GM12878 (cell line): ENCODE data around the gene PSAT1. TPM values are rescaled to one million over a fixed set of nuclear protein-coding genes. Genes with fewer than 3 reads are reported as not detected.

Experiments
- ATAC-seq: fragments of 200-7000 bp; cut with Tn5 transposase; 3 replicates; pipeline ENCODE4 v1.9.1; 2020; ENCODE audit warnings: mild to moderate bottlenecking, moderate library complexity
- BruUV-seq: library from RNA; stranded (reverse); fragments of 400-500 nt; replicated peaks from 2 replicates; lab custom pipeline; 2021; lab: Mats Ljungman, UMichigan
- CTCF ChIA-PET: fragments of 300-600 bp; sonication (Branson Sonifier 250); formaldehyde crosslinking; extraction: SDS; loops from one replicate; lab custom pipeline; 2021; ENCODE audit warnings: inconsistent platforms; lab: Yijun Ruan, JAX
- POLR2A ChIA-PET: fragments of 350-600 bp; formaldehyde crosslinking; extraction: SDS; loops from one replicate; lab custom pipeline; 2021; ENCODE audit warnings: inconsistent platforms; lab: Charles Lee
- RAD21 ChIA-PET: fragments of 300-600 bp; sonication (Branson Sonifier 250); formaldehyde crosslinking; loops from one replicate; lab custom pipeline; 2023; ENCODE audit warnings: antibody characterized with exemption; ENCODE audit not compliant: unreplicated experiment; lab: Charles Lee
- SMC1A ChIA-PET: fragments of 300-600 bp; sonication (Branson Sonifier 250); formaldehyde crosslinking; loops from one replicate; lab custom pipeline; 2023; ENCODE audit not compliant: unreplicated experiment, uncharacterized antibody; lab: Charles Lee
- DNase-seq: peaks from one replicate; pipeline ENCODE4 v3.0.0-alpha.2; 2011; ENCODE audit warnings: low read depth, low spot score
- FAIRE-seq: peaks from 3 replicates; lab custom pipeline; 2011; peaks lifted over from hg19 to GRCh38; lab: Jason Lieb, UNC
- H2AFZ ChIP-seq: 2 replicates; pipeline ENCODE4 v1.6.0; 2011; ENCODE audit warnings: low read depth, low read length, control low read depth; ENCODE audit not compliant: control insufficient read depth
- H3K27ac ChIP-seq: 2 replicates; pipeline ENCODE4 v1.5.1; 2011; ENCODE audit warnings: control low read depth; ENCODE audit not compliant: control insufficient read depth, insufficient read depth
- H3K27me3 ChIP-seq, 2 experiments: replicated peaks in 1 of 2; 2 replicates each; pipeline versions ENCODE4 v1.6.0 to v1.6.1; 2011; ENCODE audit warnings: low read length in 1 of 2; ENCODE audit not compliant: control insufficient read depth in 2 of 2, insufficient read depth in 2 of 2
- H3K36me3 ChIP-seq, 2 experiments: 2 replicates each; pipeline ENCODE4 v1.5.1; 2011; ENCODE audit warnings: low read length in 1 of 2; ENCODE audit not compliant: control insufficient read depth in 2 of 2, insufficient read depth in 2 of 2
- H3K4me1 ChIP-seq: 2 replicates; pipeline ENCODE4 v1.6.1; 2011; ENCODE audit warnings: mild to moderate bottlenecking, low read length, moderate library complexity, mixed read lengths; ENCODE audit not compliant: control insufficient read depth, insufficient read depth
- H3K4me2 ChIP-seq: 2 replicates; pipeline ENCODE4 v1.6.0; 2011; ENCODE audit warnings: control low read depth; ENCODE audit not compliant: control insufficient read depth, insufficient read depth
- H3K4me3 ChIP-seq: fragments of 200-600 bp; sonication (generic); 2 replicates; pipeline ENCODE4 v1.5.1; 2016
- H3K79me2 ChIP-seq: 2 replicates; pipeline ENCODE4 v1.6.0; 2011; ENCODE audit warnings: low read length; ENCODE audit not compliant: control insufficient read depth, insufficient read depth
- H3K9ac ChIP-seq: 2 replicates; pipeline ENCODE4 v1.8.0; 2011; ENCODE audit warnings: low read length, control low read depth, mixed read lengths; ENCODE audit not compliant: control insufficient read depth, insufficient read depth
- H3K9me3 ChIP-seq: replicated peaks from 3 replicates; pipeline ENCODE4 v1.5.1; 2011; ENCODE audit warnings: mild to moderate bottlenecking, low read length; ENCODE audit not compliant: control insufficient read depth, insufficient read depth
- H4K20me1 ChIP-seq: 2 replicates; pipeline ENCODE4 v1.6.0; 2011; ENCODE audit not compliant: control insufficient read depth, insufficient read depth
- BCLAF1 ChIP-seq: fragments of 450-650 bp; IDR thresholded peaks from 2 replicates; pipeline ENCODE4 v1.6.1; 2017; ENCODE audit warnings: antibody characterized with exemption, mild to moderate bottlenecking, moderate library complexity
- CBX3 ChIP-seq: fragments of 200-600 bp; sonication (generic); IDR thresholded peaks from 2 replicates; pipeline ENCODE4 v1.6.1; 2016; ENCODE audit warnings: low read depth, borderline replicate concordance
- CHD4 ChIP-seq: fragments of 200-600 bp; sonication (generic); IDR thresholded peaks from 2 replicates; pipeline ENCODE4 v1.6.1; 2016; ENCODE audit warnings: mild to moderate bottlenecking
- RBBP5 ChIP-seq: fragments of 200-600 bp; sonication (generic); conservative IDR thresholded peaks from 2 replicates; pipeline ENCODE4 v1.6.1; 2016
- STAT3 ChIP-seq: IDR thresholded peaks from 2 replicates; pipeline ENCODE4 v1.6.1; 2011; ENCODE audit warnings: low read depth, low read length, improper control_type of control experiment
- ZBTB11 ChIP-seq: fragments of 450-650 bp; formaldehyde crosslinking; IDR thresholded peaks from 2 replicates; pipeline ENCODE4 v1.5.0; 2022; ENCODE audit warnings: mild to moderate bottlenecking, missing genetic modification characterization
- ZNF687 ChIP-seq: fragments of 450-650 bp; IDR thresholded peaks from 2 replicates; pipeline ENCODE4 v1.6.1; 2017; ENCODE audit warnings: mild to moderate bottlenecking, moderate library complexity
- in situ Hi-C: fragments of 300-500 bp; cut with MboI; formaldehyde crosslinking; loops from 9 replicates; pipeline ENCODE4 v1.14.3; 2018; ENCODE audit warnings: mixed read lengths
- intact Hi-C: fragments of 100-400 bp; cut with micrococcal nuclease; formaldehyde crosslinking; loops from one replicate; pipeline ENCODE4 v1.14.2; 2022; ENCODE audit not compliant: unreplicated experiment
- polyA plus RNA-seq, 11 experiments: library from polyadenylated mRNA; depleted of rRNA in 4 of 11; unstranded in 6 of 11; stranded (reverse) in 5 of 11; fragments of >200 nt; fragmentation: Nextera tagmentation in 4 of 11; fragmentation: Illumina TruSeq in 1 of 11; extraction: Ambion mirVana in 4 of 11; extraction: Trizol in 1 of 11; gene quantifications; 1 replicate in 1 of 11; 2 replicates in 10 of 11; pipeline versions ENCODE4 v1.2.1 to v1.2.3, GENCODE V29; 2011 to 2016; ENCODE audit warnings: inconsistent platforms in 2 of 11, missing spikeins in 2 of 11, low read depth in 1 of 11
- total RNA-seq, 4 experiments: library from RNA; depleted of rRNA in 3 of 4; stranded (reverse); fragments of >200 nt in 3 of 4; fragmentation: Illumina TruSeq in 1 of 4; extraction: Trizol in 1 of 4; gene quantifications; 2 replicates each; pipeline versions ENCODE4 v1.2.1 to v1.2.3, GENCODE V29; 2013 to 2021

Gene PSAT1
- total and polyA plus RNA-seq, 10 of the 15 experiments (the other 5 are each of a cell fraction or from before 2014, with no cell fraction given) = 35.1 to 126 (median 51.9) TPM

- TF ChIP-seq ZNF687 = no peak
- no peak for TF ChIP-seq RBBP5
- no peak for TF ChIP-seq ZBTB11 (CRISPR knock-in tag)
- no peak for TF ChIP-seq CHD4
These were observed 54.9 kb downstream of the PSAT1 start (continued) for GRCh38 chr9:78351816-78352215.

GRCh38 chr9:78354324-78354973, 57.5 kb downstream of the PSAT1 start:
- H3K79me2 ChIP-seq = no peaks in the 10 kb centered on the region
- no peak overlapping the region for H2AFZ ChIP-seq
- intact Hi-C loops = no loop called here
- H3K27ac ChIP-seq = no peak overlapping the region
- no TSS peak for BruUV-seq
- H3K36me3 ChIP-seq = no peaks in the 10 kb centered on the region
- H4K20me1 ChIP-seq = no peaks in the 10 kb centered on the region
- SMC1A ChIA-PET = no interaction called here
- POLR2A ChIA-PET = no interaction called here
- no peaks in the 10 kb centered on the region for H3K9me3 ChIP-seq
- no peak for FAIRE-seq
- RAD21 ChIA-PET = no interaction called here
- no peak overlapping the region for H3K4me2 ChIP-seq
- H3K4me1 ChIP-seq = no peaks in the 10 kb centered on the region; the same call in 1 of the 2 replicates
- no peak for DNase-seq
- no peak for ATAC-seq
- CTCF ChIA-PET = interaction anchor here (0.7 to 1.1 kb wide), 3 partner anchors 15 to 92 kb away, joined by 3 to 4 read pairs (median 3); no protein-coding TSS in a partner anchor
- in situ Hi-C loops = no loop called here
- TF ChIP-seq CBX3 (no peak), BCLAF1 (no peak), STAT3 (no peak)
- no peaks in the 10 kb centered on the region for H3K27me3 ChIP-seq
- no peak overlapping the region for H3K9ac ChIP-seq
- H3K4me3 ChIP-seq = no peak overlapping the region
